ENCODE results near the gene YJU2. TPM values are rescaled to one million over a fixed set of nuclear protein-coding genes. Genes with fewer than 3 reads are reported as not detected.
"Not testable (repeated sequence)": the region's sequence is repeated elsewhere in the genome, so short reads cannot be mapped to it uniquely, and the experiment has no call there.

The YJU2 gene
- total RNA-seq, 2 experiments from 2014 or later: 29.8 to 34.8 TPM

- CTCF ChIA-PET: interaction anchor here (0.6 to 1.2 kb wide), 6 partner anchors 11 to 242 kb away, joined by 3 to 5 read pairs (median 4); partner anchors contain the start of gene YJU2
- Mint-ChIP-seq H3K36me3 (ENCODE audit: low read depth) (no peaks in the 10 kb centered on the region), H3K4me3 (no peak within 1 kb of the TSS), H3K27ac (peak within 1 kb of the TSS; percentile 86), H3K9me3 (ENCODE audit: low read depth) (no peaks in the 10 kb centered on the region), H3K27me3 (peaks cover 6% of the 10 kb centered on the region), H3K4me1 (peaks cover 9% of the 10 kb centered on the region)
- peak; percentile 88 for DNase-seq
- intact Hi-C loops (cut with DNase I, micrococcal nuclease): loop anchor here (1.0 to 2.0 kb wide), 3 partner anchors 17 to 73 kb away; partner anchors contain the start of genes YJU2 (in 2 of the 2) and TMIGD2 (in 1 of the 2)
- POLR2A ChIA-PET: interaction anchor here (0.5 to 0.6 kb wide), 2 partner anchors 18 to 242 kb away, joined by 5 to 6 read pairs; partner anchors contain the start of gene YJU2
- ATAC-seq: peak; percentile 86
These were observed 17.5 kb upstream of the YJU2 start, which contains the start of gene EBI3 for GRCh38 chr19:4229179-4229931. Gene EBI3, plus strand, starts transcription at chr19:4229523. Its CDS starts 28 bp downstream, at chr19:4229551.

- H3K36me3 Mint-ChIP-seq (ENCODE audit: low read depth); DNase-seq; H3K27ac Mint-ChIP-seq; H3K4me3 Mint-ChIP-seq; H3K9me3 Mint-ChIP-seq (ENCODE audit: low read depth); ATAC-seq; H3K27me3 Mint-ChIP-seq; intact Hi-C loops (cut with DNase I, micrococcal nuclease); H3K4me1 Mint-ChIP-seq: not testable (repeated sequence)
- POLR2A ChIA-PET: interaction anchor here (0.5 kb wide), 1 partner anchor 17 kb away, joined by 6 read pairs; the partner anchor contains the start of gene YJU2
- CTCF ChIA-PET: interaction anchor here (0.6 to 1.2 kb wide), 9 partner anchors 10 to 1123 kb away, joined by 3 to 5 read pairs (median 4); partner anchors contain the start of gene YJU2
These were observed 16.6 kb upstream of the YJU2 start for GRCh38 chr19:4230237-4230636.

- ATAC-seq; H3K4me1 Mint-ChIP-seq; H3K36me3 Mint-ChIP-seq (ENCODE audit: low read depth); DNase-seq; H3K4me3 Mint-ChIP-seq; intact Hi-C loops (cut with DNase I, micrococcal nuclease); H3K27me3 Mint-ChIP-seq; H3K9me3 Mint-ChIP-seq (ENCODE audit: low read depth); POLR2A ChIA-PET; H3K27ac Mint-ChIP-seq: not testable (repeated sequence)
- CTCF ChIA-PET: interaction anchor here (0.8 to 1.7 kb wide), 3 partner anchors 10 to 25 kb away, joined by 3 to 7 read pairs (median 4); no protein-coding TSS in a partner anchor
These were observed 15.4 kb upstream of the YJU2 start for GRCh38 chr19:4231521-4231920.

- H3K9me3 Mint-ChIP-seq (ENCODE audit: low read depth); H3K27ac Mint-ChIP-seq; ATAC-seq; H3K27me3 Mint-ChIP-seq; DNase-seq; H3K4me3 Mint-ChIP-seq; H3K36me3 Mint-ChIP-seq (ENCODE audit: low read depth); intact Hi-C loops (cut with DNase I, micrococcal nuclease); POLR2A ChIA-PET; H3K4me1 Mint-ChIP-seq: not testable (repeated sequence)
- CTCF ChIA-PET: interaction anchor here (0.8 to 1.7 kb wide), 4 partner anchors 9 to 25 kb away, joined by 3 to 7 read pairs (median 4); no protein-coding TSS in a partner anchor
These were observed 14.7 kb upstream of the YJU2 start for GRCh38 chr19:4232139-4232538.

- H3K9me3 Mint-ChIP-seq (ENCODE audit: low read depth): no peaks in the 10 kb centered on the region
These were observed 14.1 kb upstream of the YJU2 start for GRCh38 chr19:4232614-4233281.

GRCh38 chr19:4233282-4233853 lies 13.5 kb upstream of the YJU2 start:
- ChIA-PET CTCF (interaction anchor here (0.7 to 1.7 kb wide), 8 partner anchors 8 to 140 kb away, joined by 3 to 7 read pairs (median 4); no protein-coding TSS in a partner anchor), POLR2A (interaction anchor here (0.6 kb wide), 1 partner anchor 262 kb away, joined by 3 read pairs; the partner anchor contains the start of gene DAPK3)
- Mint-ChIP-seq H3K4me3 (no peak overlapping the region), H3K4me1 (peaks cover 9% of the 10 kb centered on the region), H3K27me3 (peaks cover 4% of the 10 kb centered on the region), H3K27ac (no peak overlapping the region), H3K9me3 (ENCODE audit: low read depth) (no peaks in the 10 kb centered on the region), H3K36me3 (ENCODE audit: low read depth) (no peaks in the 10 kb centered on the region)
- peak; percentile 23 for ATAC-seq
- intact Hi-C loops (cut with DNase I, micrococcal nuclease): no loop called here
- peak; percentile 90 for DNase-seq

More at GRCh38 chr19:4232614-4233281, 14.1 kb upstream of the YJU2 start:
- H3K4me3 Mint-ChIP-seq: no peak overlapping the region
- H3K4me1 Mint-ChIP-seq: peaks cover 9% of the 10 kb centered on the region
- no peaks in the 10 kb centered on the region for H3K36me3 Mint-ChIP-seq (ENCODE audit: low read depth)
- ChIA-PET CTCF (interaction anchor here (0.9 to 1.7 kb wide), 4 partner anchors 9 to 24 kb away, joined by 3 to 7 read pairs (median 4); no protein-coding TSS in a partner anchor), POLR2A (no interaction called here)
- DNase-seq: no peak
- H3K27ac Mint-ChIP-seq: no peak overlapping the region
- ATAC-seq: no peak
- intact Hi-C loops (cut with DNase I, micrococcal nuclease): no loop called here
- H3K27me3 Mint-ChIP-seq: peaks cover 4% of the 10 kb centered on the region

- ATAC-seq (no peak), DNase-seq (no peak)
- CTCF ChIA-PET: interaction anchor here (0.6 to 1.2 kb wide), 7 partner anchors 10 to 235 kb away, joined by 3 to 4 read pairs (median 3); no protein-coding TSS in a partner anchor
- POLR2A ChIA-PET: no interaction called here
- Mint-ChIP-seq H3K9me3 (ENCODE audit: low read depth) (no peaks in the 10 kb centered on the region), H3K4me1 (peaks cover 8% of the 10 kb centered on the region), H3K27ac (no peak overlapping the region), H3K27me3 (peaks cover 4% of the 10 kb centered on the region), H3K36me3 (ENCODE audit: low read depth) (no peaks in the 10 kb centered on the region), H3K4me3 (no peak overlapping the region)
- intact Hi-C loops (cut with DNase I, micrococcal nuclease): no loop called here
These were observed 12.6 kb upstream of the YJU2 start for GRCh38 chr19:4234142-4234861.

GRCh38 chr19:4234862-4235201 lies 12.0 kb upstream of the YJU2 start:
- H3K4me3 Mint-ChIP-seq: no peak overlapping the region
- peaks cover 4% of the 10 kb centered on the region for H3K27me3 Mint-ChIP-seq
- intact Hi-C loops (cut with DNase I, micrococcal nuclease): no loop called here
- H3K4me1 Mint-ChIP-seq: peaks cover 3% of the 10 kb centered on the region
- CTCF ChIA-PET: interaction anchor here (0.6 to 1.2 kb wide), 2 partner anchors 42 to 85 kb away, joined by 3 to 4 read pairs; no protein-coding TSS in a partner anchor
- DNase-seq: no peak
- no peaks in the 10 kb centered on the region for H3K36me3 Mint-ChIP-seq (ENCODE audit: low read depth)
- H3K9me3 Mint-ChIP-seq (ENCODE audit: low read depth): no peaks in the 10 kb centered on the region
- POLR2A ChIA-PET: no interaction called here
- ATAC-seq: no peak
- H3K27ac Mint-ChIP-seq: no peak overlapping the region

GRCh38 chr19:4237510-4237909 lies 9.4 kb upstream of the YJU2 start:
- H3K4me1 Mint-ChIP-seq; H3K27me3 Mint-ChIP-seq; H3K4me3 Mint-ChIP-seq; H3K27ac Mint-ChIP-seq; DNase-seq; H3K36me3 Mint-ChIP-seq (ENCODE audit: low read depth); ATAC-seq; H3K9me3 Mint-ChIP-seq (ENCODE audit: low read depth); intact Hi-C loops (cut with DNase I, micrococcal nuclease): not testable (repeated sequence)
- CTCF ChIA-PET: interaction anchor here (0.6 to 0.9 kb wide), 2 partner anchors 23 to 176 kb away, joined by 3 read pairs; no protein-coding TSS in a partner anchor
- POLR2A ChIA-PET: interaction anchor here (0.6 kb wide), 1 partner anchor 19 kb away, joined by 3 read pairs; no protein-coding TSS in a partner anchor

GRCh38 chr19:4238831-4239230 lies 8.0 kb upstream of the YJU2 start:
- Mint-ChIP-seq H3K36me3 (ENCODE audit: low read depth) (no peaks in the 10 kb centered on the region), H3K27ac (no peak overlapping the region), H3K9me3 (ENCODE audit: low read depth) (peaks cover 4% of the 10 kb centered on the region), H3K27me3 (peaks cover 1% of the 10 kb centered on the region), H3K4me3 (no peak overlapping the region), H3K4me1 (no peaks in the 10 kb centered on the region)
- intact Hi-C loops (cut with DNase I, micrococcal nuclease): no loop called here
- ChIA-PET CTCF (no interaction called here), POLR2A (interaction anchor here (0.7 kb wide), 1 partner anchor 516 kb away, joined by 3 read pairs; no protein-coding TSS in a partner anchor)
- no peak for ATAC-seq
- no peak for DNase-seq
